ENCODE measurements around the gene FUS.

DNA sequence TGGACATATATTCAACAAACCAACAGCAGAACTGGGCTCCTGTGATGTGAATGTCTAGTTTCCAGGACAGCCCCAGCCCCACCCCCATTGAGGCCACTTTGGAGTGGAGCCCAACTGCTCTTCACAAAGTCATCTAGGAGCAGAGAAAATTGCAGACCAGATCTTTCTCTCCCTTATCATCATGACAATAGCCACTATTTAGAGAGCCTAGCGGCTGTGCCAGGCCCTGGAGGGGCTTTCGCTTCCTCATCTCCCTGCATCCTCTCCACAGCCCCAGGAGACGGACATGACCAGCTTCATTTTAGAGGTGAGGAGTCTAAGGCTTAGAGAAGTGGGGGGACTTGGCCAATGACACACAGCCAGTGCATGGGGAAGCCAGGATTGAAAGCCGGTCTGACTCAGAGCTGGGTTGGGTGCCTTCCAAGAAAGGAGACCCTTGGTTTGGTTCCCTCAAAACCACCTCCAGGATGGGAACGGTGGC lies 45.8 kb upstream of the FUS start:
- TF ChIP-seq, protein P1, sequence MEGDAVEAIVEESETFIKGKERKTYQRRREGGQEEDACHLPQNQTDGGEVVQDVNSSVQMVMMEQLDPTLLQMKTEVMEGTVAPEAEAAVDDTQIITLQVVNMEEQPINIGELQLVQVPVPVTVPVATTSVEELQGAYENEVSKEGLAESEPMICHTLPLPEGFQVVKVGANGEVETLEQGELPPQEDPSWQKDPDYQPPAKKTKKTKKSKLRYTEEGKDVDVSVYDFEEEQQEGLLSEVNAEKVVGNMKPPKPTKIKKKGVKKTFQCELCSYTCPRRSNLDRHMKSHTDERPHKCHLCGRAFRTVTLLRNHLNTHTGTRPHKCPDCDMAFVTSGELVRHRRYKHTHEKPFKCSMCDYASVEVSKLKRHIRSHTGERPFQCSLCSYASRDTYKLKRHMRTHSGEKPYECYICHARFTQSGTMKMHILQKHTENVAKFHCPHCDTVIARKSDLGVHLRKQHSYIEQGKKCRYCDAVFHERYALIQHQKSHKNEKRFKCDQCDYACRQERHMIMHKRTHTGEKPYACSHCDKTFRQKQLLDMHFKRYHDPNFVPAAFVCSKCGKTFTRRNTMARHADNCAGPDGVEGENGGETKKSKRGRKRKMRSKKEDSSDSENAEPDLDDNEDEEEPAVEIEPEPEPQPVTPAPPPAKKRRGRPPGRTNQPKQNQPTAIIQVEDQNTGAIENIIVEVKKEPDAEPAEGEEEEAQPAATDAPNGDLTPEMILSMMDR (IDR thresholded peaks at IDR 0.05; ENCODE audit: insufficient read depth, low read length), result no peak
- TF ChIP-seq, protein P2, sequence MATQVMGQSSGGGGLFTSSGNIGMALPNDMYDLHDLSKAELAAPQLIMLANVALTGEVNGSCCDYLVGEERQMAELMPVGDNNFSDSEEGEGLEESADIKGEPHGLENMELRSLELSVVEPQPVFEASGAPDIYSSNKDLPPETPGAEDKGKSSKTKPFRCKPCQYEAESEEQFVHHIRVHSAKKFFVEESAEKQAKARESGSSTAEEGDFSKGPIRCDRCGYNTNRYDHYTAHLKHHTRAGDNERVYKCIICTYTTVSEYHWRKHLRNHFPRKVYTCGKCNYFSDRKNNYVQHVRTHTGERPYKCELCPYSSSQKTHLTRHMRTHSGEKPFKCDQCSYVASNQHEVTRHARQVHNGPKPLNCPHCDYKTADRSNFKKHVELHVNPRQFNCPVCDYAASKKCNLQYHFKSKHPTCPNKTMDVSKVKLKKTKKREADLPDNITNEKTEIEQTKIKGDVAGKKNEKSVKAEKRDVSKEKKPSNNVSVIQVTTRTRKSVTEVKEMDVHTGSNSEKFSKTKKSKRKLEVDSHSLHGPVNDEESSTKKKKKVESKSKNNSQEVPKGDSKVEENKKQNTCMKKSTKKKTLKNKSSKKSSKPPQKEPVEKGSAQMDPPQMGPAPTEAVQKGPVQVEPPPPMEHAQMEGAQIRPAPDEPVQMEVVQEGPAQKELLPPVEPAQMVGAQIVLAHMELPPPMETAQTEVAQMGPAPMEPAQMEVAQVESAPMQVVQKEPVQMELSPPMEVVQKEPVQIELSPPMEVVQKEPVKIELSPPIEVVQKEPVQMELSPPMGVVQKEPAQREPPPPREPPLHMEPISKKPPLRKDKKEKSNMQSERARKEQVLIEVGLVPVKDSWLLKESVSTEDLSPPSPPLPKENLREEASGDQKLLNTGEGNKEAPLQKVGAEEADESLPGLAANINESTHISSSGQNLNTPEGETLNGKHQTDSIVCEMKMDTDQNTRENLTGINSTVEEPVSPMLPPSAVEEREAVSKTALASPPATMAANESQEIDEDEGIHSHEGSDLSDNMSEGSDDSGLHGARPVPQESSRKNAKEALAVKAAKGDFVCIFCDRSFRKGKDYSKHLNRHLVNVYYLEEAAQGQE (IDR thresholded peaks at IDR 0.05; ENCODE audit: insufficient replicate concordance, low read depth), result no peak
- TF ChIP-seq POLR2AphosphoS5 (IDR thresholded peaks at IDR 0.05; ENCODE audit: low read depth) (no peak), GABPA (IDR thresholded peaks at IDR 0.05; ENCODE audit: low read depth) (no peak)
